Measurements from ENCODE around the gene SUSD6.

DNA sequence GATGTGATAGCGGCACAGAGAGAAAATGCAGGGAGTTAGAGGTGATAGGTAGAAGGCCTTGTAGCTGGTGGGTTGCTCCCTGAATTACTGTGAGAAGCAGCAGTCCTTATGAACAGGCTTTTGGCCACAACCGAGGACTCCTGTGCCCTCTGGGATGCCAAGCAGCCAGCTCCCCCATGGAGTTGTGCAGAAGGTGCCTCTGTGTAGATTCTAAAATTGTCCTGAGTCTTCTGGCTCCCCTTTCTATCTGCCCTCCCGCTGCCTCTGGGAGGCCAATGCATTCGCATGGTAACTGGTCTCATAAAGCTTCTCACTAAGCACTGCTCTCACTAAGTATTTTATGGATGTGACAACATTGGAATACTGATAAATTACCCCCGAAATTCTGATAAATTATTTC, 16.1 kb upstream of the SUSD6 start:
- TF ChIP-seq, protein P1, sequence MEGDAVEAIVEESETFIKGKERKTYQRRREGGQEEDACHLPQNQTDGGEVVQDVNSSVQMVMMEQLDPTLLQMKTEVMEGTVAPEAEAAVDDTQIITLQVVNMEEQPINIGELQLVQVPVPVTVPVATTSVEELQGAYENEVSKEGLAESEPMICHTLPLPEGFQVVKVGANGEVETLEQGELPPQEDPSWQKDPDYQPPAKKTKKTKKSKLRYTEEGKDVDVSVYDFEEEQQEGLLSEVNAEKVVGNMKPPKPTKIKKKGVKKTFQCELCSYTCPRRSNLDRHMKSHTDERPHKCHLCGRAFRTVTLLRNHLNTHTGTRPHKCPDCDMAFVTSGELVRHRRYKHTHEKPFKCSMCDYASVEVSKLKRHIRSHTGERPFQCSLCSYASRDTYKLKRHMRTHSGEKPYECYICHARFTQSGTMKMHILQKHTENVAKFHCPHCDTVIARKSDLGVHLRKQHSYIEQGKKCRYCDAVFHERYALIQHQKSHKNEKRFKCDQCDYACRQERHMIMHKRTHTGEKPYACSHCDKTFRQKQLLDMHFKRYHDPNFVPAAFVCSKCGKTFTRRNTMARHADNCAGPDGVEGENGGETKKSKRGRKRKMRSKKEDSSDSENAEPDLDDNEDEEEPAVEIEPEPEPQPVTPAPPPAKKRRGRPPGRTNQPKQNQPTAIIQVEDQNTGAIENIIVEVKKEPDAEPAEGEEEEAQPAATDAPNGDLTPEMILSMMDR (IDR thresholded peaks at IDR 0.05; ENCODE audit: poor library complexity), result no peak
- TF ChIP-seq EZH2 (IDR thresholded peaks at IDR 0.05; ENCODE audit: borderline replicate concordance), result no peak
